ENCODE results near the gene KLHL28. TPM values are rescaled to one million over a fixed set of nuclear protein-coding genes. Genes with fewer than 3 reads are reported as not detected.

Gene KLHL28
- total RNA-seq, 1 experiment from 2014 or later = 10.3 TPM

DNA sequence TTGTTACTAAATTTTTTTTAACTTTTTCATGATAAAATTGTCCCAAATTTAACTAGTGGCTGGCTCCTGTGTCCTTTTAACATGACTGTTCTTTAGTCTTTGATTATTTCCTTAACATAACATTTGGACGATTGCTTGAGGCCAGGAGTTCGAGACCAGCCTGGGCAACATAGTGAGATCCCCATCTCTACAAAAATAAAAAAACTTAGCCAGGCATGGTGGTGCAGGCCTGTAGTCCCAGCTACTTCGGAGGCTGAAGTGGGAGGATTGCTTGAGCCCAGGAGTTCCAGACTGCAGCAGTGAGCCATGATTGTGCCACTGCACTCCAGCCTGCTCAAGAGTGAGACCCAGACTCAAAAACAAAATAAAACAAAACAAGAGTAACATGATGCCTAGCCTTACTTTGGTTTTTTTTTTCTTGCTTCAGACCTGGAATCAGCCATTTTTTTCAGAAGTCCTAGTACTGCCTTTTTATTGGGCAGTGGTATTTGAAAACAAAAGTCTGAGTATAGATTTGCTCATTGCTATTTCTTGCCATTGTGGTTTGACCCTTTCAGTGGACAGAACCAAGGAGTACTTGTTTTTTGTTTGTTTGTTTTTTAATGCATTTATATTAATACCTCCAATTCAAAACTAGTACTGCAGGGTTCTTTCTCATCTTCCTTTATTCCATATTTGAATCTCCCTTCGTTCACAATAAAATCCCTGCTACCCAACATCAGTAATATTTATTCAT, 5.0 kb upstream of the KLHL28 start:
- Histone ChIP-seq H2AFZ (no peak overlapping the region), H4K20me1 (ENCODE audit: insufficient read depth) (peaks cover 40% of the 10 kb centered on the region), H3K36me3 (ENCODE audit: low read depth) (0 out of 2 replicates have a peak, but pooled peaks cover 6% of the 10 kb centered on the region), H3K79me2 (ENCODE audit: low read depth) (peaks cover 96% of the 10 kb centered on the region), H3K9me3 (ENCODE audit: insufficient read depth, low read depth) (peaks cover 4% of the 10 kb centered on the region), H3F3A (ENCODE audit: insufficient read depth, low read depth) (no peaks in the 10 kb centered on the region), H3K4me2 (peak overlapping the region; percentile 96), H3K27me3 (ENCODE audit: insufficient read depth, low read depth) (no peaks in the 10 kb centered on the region), H3K4me1 (replicated peaks; ENCODE audit: insufficient read depth) (peaks cover 29% of the 10 kb centered on the region), H3K4me3 (peak overlapping the region; percentile 56), H3K27ac (no peak overlapping the region), H3K9me2 (ENCODE audit: insufficient read depth) (no peaks in the 10 kb centered on the region)
- no TSS peak for BruUV-seq (replicated peaks)
- intact Hi-C loops (cut with micrococcal nuclease; ENCODE audit: unreplicated experiment) = no loop called here
- no peak for DNase-seq
- POLR2A ChIA-PET (ENCODE audit: unreplicated experiment) = no interaction called here
- TF ChIP-seq EZH2 (IDR thresholded peaks at IDR 0.05; ENCODE audit: low read depth) (no peak), CTCF (conservative IDR thresholded peaks at IDR 0.05) (no peak)
- CTCF ChIA-PET = no interaction called here

- Histone ChIP-seq H3K9me2 (ENCODE audit: insufficient read depth) (no peaks in the 10 kb centered on the region), H3K36me3 (ENCODE audit: low read depth) (0 out of 2 replicates have a peak, but pooled peaks cover 2% of the 10 kb centered on the region), H4K20me1 (ENCODE audit: insufficient read depth) (peaks cover 49% of the 10 kb centered on the region), H3K79me2 (ENCODE audit: low read depth) (peaks cover 92% of the 10 kb centered on the region), H3K9me3 (ENCODE audit: insufficient read depth, low read depth) (no peaks in the 10 kb centered on the region), H3F3A (ENCODE audit: insufficient read depth, low read depth) (peaks cover 10% of the 10 kb centered on the region; the same call in 1 of the 2 replicates), H3K27me3 (ENCODE audit: insufficient read depth, low read depth) (no peaks in the 10 kb centered on the region), H3K4me2 (peak overlapping the region; percentile 96), H3K4me3 (peak overlapping the region; percentile 65), H3K27ac (no peak overlapping the region), H3K4me1 (replicated peaks; ENCODE audit: insufficient read depth) (peaks cover 46% of the 10 kb centered on the region), H2AFZ (no peak overlapping the region)
- TF ChIP-seq CTCF (conservative IDR thresholded peaks at IDR 0.05) = no peak
- no peak for TF ChIP-seq EZH2 (IDR thresholded peaks at IDR 0.05; ENCODE audit: low read depth)
- no TSS peak for BruUV-seq (replicated peaks)
- ChIA-PET POLR2A (ENCODE audit: unreplicated experiment) (no interaction called here), CTCF (no interaction called here)
- intact Hi-C loops (cut with micrococcal nuclease; ENCODE audit: unreplicated experiment) = loop anchor here (5.0 kb wide), 1 partner anchor 288 kb away; the partner anchor contains the start of gene MIS18BP1
- peak in 1 of 2 experiments; percentile 50 for DNase-seq
Measured at GRCh38 chr14:44963775-44964380, 2.1 kb upstream of the KLHL28 start.

DNA sequence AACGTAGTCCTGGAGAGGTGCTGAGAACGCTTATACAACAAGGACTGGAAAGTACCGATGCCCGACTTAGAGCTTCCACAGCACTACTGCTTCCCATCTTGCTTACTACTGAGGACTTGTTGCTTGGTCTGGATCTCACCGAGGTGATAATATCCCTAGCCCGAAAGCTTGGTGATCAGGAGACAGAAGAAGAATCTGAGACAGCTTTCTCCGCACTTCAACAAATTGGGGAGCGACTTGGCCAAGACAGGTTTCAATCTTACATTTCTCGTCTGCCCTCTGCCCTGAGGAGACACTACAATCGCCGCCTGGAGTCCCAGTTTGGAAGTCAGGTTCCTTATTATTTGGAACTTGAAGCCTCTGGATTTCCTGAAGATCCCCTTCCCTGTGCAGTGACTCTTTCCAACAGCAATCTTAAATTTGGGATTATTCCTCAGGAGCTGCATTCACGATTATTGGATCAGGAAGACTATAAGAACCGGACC, 1.3 kb upstream of the KLHL28 start:
- H4K20me1 ChIP-seq (ENCODE audit: insufficient read depth) = peaks cover 55% of the 10 kb centered on the region
- BruUV-seq (replicated peaks) = no TSS peak
- H3K27me3 ChIP-seq (ENCODE audit: insufficient read depth, low read depth) = no peaks in the 10 kb centered on the region
- no peaks in the 10 kb centered on the region for H3K9me3 ChIP-seq (ENCODE audit: insufficient read depth, low read depth)
- H3F3A ChIP-seq (ENCODE audit: insufficient read depth, low read depth) = peaks cover 10% of the 10 kb centered on the region; the same call in 1 of the 2 replicates
- no peak for TF ChIP-seq CTCF (conservative IDR thresholded peaks at IDR 0.05)
- no peak for TF ChIP-seq EZH2 (IDR thresholded peaks at IDR 0.05; ENCODE audit: low read depth)
- 0 out of 2 replicates have a peak, but pooled peaks cover 2% of the 10 kb centered on the region for H3K36me3 ChIP-seq (ENCODE audit: low read depth)
- peak overlapping the region; percentile 91 for H2AFZ ChIP-seq
- H3K4me3 ChIP-seq = peak overlapping the region; percentile 65
- H3K4me2 ChIP-seq = peak overlapping the region; percentile 96
- ChIA-PET POLR2A (ENCODE audit: unreplicated experiment) (no interaction called here), CTCF (no interaction called here)
- intact Hi-C loops (cut with micrococcal nuclease; ENCODE audit: unreplicated experiment) = loop anchor here (5.0 kb wide), 1 partner anchor 289 kb away; the partner anchor contains the start of gene MIS18BP1
- H3K4me1 ChIP-seq (replicated peaks; ENCODE audit: insufficient read depth) = peaks cover 46% of the 10 kb centered on the region
- no peaks in the 10 kb centered on the region for H3K9me2 ChIP-seq (ENCODE audit: insufficient read depth)
- no peak overlapping the region for H3K27ac ChIP-seq
- DNase-seq = peak in 1 of 2 experiments; percentile 5
- peaks cover 92% of the 10 kb centered on the region for H3K79me2 ChIP-seq (ENCODE audit: low read depth)
